ENCODE results near the gene PLEKHB2.
A peak's percentile ranks its signal among the peaks of the same experiment; 100 is the strongest.
"Not testable (repeated sequence)": the region's sequence is repeated elsewhere in the genome, so short reads cannot be mapped to it uniquely, and the experiment has no call there.

PLEKHB2 gene

DNA sequence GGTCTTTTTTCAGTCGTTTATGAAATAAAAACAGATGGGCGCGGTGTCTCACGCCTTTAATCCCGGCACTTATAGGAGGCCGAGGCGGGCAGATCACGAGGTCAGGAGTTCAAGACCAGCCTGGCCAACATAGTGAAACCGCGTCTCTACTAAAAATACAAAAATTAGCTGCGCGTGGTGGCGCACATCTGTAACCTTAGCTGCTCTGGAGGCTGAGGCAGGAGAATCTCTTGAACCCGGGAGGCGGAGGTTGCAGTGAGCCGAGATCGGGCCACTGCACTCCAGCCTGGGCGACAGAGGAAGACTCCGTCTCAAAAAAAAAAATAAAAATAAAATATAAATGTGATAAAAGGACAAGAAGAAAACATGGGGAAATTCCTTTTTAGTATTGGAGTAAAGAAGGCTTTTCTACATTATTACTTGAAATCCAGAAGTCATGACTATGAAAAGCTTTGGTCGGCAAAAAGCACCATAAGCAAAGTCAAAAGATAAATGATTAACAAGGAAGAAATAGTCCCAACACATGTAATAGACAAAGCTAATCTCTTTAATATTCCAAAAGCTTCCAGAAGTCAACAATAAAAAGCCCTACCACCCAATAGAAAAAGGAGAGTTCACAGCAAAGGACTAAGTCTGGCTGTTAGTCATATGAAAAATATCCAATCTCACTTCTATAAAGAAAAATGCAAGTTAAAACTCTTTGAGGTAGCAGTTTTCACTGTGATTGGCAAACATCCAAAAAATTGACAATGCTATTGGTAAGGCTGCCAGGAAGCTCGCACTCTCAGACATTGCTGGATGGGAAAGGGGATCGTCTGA lies 10.5 kb upstream of the PLEKHB2 start:
- no peak for DNase-seq

DNA sequence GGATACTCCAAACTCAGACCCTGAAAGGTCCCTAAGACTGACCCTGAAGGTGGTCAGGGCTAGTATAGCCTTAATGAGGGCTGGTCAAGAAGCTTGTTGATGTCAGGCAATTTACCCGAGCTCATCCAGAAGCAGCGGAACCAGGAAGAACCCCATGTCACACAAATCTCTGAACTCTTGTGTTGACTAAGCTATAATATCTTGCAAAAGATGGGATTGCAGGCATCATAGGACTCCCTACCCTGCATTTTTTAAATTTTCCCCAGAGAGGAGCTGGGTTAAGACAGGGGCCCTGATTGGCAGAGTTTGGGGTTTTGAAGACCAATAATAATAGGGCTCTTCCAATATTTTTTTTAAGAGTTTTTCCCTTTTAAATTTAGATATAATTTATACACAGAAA lies 2.0 kb upstream of the PLEKHB2 start:
- no peak for DNase-seq

DNA sequence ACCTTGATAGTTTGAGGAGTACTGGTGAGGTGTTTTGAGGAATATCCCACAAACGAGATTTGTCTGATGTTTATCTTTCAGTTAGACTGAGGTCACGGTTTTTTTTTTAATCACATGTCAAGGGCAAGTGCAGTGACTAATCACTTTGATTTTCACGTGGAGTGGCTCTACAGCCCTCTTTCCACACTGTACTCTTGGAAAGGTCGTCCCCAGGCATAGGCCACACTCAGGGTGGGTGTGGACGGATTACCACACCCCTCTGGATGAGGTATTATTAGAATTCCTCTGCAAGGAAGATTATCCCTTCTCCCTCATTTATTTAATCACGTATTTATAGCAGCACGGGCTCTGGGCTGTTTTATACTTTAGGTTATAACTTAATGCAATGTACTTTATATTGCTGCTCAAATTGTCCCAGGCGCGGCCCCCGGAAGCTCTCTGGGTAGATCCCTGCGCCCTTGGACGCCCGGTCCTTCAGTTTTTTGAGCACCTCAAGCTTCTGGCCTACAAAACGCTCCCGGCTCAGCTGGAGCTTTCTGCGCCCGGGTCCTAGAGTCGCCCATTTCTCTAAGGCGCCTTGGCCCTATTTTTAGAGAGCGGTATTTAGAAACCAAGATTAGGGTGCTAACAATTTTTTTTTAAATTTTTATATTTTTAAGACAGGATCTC lies 515 bp upstream of the PLEKHB2 start:
- DNase-seq: peak in 1 of 2 experiments; percentile 63

DNA sequence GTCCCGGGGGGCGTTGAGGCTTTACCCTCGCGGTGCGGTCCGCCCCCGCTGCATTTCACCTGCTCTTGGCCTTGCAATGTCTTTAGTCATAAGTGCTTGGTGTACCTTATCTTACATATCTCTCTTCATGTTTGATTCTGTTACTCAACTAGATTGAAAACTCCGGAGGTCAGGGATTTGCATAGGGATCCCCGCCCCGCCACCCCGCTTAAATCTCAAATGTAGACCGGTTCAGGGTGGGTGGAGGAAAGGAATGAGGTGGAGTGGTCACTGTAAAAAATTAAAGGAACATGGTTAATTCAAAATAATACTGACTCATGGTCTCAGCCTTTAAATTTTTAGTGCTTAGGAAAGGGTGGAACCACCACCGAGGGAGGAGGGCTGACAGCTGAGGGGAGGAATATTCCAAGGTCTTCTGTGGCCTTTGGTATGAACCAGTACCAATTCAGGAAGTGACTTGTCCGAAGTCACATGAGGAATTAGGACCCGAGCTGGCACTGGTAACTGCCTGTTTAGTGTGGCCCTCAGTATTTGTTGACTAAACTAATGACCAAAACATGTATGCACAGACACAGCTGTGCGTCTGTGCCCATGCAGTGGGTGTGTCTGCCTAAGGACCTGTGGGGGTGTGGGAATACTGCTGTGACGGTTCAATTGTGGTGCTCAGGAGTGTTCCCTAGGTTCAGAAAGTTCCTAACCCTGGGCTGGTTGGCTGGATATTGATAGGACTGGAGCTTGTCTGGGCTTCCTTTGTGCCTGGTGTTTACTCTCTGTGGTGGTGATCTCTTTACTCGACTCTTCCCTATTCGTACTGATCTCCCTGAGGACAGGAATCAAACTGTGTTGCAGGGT lies 1.0 kb downstream of the PLEKHB2 start:
- no peak for DNase-seq

DNA sequence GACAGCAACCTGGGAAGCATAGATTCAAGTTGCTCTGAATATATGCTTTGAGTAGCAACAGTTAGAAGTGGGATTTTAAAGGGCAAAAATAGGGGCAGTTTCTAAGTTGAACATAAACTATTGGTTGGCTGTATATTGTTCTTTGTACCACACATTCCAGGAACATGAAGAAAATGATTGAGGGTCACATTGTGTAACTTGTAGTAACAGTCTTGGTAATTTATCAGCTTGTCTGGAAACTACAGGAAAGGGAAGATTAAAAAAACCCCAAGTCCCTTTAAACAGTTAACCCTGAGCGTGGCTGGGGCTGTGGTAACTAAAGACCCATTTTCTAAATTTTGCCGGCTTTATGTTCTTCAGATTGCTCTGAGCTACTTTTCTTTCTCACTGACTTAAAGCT lies 7.4 kb downstream of the PLEKHB2 start:
- no peak for DNase-seq

DNA sequence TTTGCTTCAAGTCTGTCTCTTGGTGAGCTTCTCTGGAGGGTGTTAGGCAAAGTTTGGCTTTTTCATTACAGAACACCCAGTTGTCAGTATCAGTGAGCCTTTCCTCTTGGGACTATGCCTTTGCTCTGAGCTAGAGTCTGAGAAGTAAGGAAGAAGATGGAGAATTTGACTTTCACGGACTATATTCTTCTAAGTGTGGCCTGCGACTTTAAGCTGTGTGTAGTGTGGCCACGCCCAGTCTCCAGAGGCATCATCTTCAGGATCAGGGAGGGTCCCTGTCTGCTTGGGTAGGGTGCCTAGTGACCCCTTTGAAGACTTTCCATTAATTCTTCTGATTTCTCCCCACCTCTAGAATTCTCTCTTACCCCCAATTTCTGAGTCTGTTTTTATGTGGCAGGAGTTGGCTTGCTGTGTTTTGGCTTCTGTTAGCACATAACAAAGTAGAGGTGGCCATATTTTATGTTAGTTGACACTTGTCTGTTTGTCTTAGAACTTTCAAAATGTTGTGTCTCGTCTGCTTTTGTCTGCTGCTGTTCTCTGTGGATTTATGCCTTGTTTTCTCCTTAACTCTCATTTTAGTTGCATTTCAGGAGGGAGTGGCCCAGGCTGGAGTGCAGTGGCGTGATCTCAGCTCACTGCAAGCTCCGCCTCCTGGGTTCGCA lies 8.6 kb downstream of the PLEKHB2 start:
- DNase-seq: no peak

DNA sequence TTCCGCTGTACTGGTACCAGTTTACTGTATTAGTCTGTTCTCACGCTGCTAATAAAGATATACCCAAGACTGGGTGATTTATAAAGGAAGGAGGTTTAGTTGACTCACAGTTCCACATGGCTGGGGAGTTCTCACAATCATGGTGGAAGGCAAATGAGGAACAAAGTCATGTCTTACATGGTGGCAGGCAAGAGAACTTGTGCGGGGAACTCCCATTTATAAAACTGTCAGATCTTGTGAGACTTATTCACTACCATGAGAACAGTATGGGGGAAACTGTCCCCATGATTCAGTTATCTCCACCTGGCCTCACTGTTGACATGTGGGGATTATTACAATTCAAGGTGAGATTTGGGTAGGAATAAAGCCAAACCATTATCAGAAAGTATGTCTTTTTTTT lies 9.8 kb downstream of the PLEKHB2 start:
- not testable (repeated sequence) for DNase-seq

DNA sequence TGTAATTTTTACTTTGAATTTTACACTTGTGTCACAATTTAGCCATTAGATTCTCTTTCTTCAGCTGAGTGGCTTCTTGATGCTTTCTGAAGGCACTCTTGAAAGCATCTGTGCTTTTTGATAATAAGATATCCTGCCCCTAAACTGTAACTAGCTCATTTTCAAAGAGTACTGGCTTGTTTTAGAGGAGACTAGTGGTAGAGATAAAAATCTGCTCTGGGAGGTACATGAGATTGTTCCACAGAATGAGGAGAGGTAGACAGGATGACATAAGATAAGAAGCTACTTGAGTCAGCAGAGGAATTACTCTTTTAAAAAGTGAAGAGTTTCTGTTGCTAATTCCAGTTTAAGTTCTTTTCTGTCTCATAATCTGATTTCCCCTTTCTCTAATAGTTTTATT lies 10.6 kb downstream of the PLEKHB2 start:
- DNase-seq: no peak

DNA sequence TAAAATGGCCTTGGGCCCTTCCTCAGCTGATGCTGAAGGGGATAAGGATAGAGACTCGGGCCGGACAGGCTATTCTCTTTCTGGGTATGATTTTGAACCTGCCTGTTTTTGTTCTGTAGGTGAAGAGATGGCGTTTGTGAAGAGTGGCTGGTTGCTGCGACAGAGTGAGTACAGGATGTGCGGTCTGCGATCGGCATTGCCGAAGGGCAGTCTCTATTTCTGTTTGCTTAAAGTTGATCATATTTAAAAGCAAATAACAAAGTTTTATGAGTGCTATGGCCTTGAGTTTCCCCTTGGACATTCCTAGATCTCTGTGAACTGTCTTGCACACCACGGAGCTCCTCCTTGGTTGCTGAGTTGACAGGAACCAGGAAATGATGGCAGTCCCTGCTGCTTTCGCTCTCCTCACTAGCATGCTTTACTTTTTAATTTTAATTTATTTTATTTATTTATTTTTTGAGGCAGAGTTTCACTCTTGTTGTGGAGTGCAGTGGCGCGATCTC lies 15.7 kb downstream of the PLEKHB2 start:
- DNase-seq: no peak

DNA sequence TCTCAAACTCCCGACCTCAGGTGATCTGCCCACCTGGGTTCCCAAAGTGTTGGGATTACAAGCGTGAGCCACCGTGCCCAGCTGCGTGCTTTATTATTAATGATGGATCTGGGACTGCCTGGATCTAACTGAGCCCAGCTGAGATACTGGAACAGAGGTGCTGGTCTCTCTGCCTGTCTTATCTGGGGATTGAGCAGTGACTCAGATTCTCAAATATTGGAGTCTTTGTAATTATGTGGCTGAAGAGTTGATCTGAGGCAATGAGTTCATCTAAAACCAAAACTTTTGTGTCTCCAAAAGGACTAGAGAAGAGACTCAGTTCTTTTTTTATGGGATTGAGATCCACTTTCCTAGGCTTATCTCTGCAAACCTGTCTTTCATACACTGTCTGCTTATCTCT lies 16.3 kb downstream of the PLEKHB2 start:
- no peak for DNase-seq

DNA sequence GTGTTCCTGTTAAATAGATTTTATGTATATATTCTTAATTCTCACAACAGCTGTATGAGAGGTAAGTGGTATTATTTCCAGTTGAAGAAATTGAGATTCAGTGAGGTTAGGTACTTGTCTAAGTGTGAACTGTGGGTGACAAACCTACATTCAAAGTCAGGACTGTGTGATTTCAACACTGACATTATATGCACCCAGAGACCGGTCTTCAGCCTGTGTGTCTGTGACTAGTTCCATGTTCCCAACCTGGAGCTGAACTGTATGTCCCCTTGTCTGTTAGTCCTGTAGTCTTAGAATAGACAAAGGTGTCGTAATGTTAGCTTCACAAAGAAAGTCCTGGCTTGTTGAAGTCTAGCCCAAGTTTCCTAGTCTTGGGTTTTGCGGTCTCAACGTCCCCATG lies 17.4 kb downstream of the PLEKHB2 start:
- DNase-seq: no peak

DNA sequence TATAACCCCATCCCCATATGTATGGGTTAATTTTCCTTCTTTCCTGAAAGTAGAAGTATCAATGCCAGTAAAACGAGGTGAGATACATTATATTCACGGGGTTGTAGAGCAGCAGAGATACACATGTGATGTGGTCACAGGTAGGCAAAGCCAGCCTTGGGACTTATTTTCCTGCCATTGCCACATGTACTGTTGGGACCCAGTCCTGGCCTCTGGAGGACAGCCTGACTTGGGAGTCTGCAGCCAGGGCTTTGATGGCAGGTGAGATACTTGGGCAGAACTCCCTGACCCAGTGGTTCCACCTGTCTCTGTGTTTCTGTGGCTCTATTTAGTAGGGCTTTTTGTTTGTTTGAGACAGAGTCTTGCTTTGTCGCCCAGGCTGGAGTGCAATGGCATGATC lies 18.1 kb downstream of the PLEKHB2 start:
- no peak for DNase-seq

DNA sequence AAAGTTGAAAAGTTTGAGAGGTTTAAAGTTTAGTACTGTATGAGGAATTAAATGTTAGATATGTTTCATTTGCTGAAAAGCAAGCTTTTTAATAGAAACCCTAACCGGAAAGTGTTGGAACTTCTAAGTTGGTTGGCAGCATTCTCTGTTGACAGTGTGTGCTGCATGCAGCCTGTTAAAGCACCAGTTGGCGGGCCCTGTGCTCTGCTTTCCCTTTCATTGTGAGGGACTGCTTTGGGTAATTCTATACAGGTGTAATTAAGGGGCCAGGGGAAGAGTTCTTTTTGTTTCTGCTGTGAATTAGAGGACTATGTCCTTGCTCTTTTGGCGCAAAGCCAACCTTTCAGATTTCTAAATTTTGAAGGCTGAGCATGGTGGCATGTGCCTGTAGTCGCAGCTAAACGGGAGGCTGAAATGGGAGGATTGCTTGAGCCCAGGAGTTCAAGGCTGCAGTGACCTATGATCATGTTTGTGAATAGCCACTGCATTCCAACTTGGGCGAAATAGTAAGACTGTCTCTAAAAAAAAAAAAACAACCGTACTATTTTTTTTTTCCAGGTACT lies 20.1 kb downstream of the PLEKHB2 start:
- DNase-seq: no peak

DNA sequence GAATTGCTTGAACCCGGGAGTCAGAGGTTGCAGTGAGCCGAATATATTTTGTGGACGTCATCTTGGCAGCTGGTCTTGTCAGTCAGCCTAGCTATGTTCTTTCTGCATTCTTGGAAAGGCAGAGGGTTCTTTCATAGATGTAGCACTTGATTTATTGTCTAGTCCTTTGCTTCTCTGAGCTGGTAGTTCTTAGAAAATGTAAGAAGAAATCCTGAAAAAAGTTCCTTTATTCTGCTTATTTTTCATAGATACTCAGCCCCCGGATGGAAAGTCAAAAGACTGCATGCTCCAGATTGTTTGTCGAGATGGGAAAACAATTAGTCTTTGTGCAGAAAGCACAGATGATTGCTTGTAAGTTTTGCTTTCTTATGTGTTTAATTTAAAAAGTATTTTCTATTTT lies 21.3 kb downstream of the PLEKHB2 start:
- no peak for DNase-seq

DNA sequence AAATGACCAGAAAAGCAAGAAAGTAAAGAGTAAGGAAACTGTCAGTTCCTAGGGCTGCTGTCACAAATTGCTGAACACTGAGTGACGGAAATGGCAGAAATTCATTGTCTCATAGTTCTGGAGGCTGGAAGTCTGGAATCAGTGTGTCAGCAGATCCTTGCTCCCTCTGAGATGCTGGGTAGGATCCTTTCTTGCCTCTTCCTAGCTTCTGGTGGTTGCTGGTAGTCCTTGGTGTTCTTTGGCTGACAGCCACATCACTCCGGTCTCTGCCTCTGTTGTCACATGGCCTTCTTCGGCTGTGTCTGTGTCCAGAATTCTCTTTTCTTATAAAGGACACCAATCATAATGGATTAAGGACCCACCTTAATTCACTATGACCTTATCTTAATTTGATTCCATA lies 21.9 kb downstream of the PLEKHB2 start:
- no peak for DNase-seq

DNA sequence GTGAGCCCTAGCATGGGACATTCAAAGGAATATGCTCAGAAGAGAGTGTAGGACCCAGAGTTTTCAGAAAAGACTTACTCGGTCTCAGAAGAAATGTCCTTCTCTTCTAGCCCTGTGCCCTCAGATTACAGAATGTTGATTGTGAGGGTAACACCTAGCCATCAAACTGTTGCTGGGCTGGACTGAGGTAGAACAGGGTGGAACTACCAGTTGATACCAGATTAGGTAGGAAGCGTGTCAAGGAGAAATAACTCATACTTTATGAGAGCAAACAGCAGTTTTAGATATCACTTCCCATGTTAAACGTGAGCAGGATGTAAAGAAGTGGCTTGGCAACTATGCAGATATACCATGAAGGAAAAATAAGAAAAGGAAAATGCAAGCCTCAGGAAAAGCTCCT lies 22.8 kb downstream of the PLEKHB2 start:
- no peak for DNase-seq

DNA sequence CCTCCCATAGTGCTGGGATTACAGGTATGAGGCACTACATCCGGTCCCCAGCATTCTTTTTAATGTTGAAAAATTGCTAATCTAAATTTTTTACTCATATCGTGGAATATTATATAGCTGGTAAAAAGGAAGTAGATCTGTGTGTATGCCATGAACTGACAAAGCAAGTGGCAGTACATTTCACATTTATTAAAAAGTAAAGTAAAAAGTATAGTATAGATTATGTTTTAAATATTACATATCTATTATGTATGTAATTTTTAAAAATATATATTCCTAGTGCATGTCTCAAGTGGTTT lies 25.1 kb downstream of the PLEKHB2 start:
- DNase-seq: no peak

DNA sequence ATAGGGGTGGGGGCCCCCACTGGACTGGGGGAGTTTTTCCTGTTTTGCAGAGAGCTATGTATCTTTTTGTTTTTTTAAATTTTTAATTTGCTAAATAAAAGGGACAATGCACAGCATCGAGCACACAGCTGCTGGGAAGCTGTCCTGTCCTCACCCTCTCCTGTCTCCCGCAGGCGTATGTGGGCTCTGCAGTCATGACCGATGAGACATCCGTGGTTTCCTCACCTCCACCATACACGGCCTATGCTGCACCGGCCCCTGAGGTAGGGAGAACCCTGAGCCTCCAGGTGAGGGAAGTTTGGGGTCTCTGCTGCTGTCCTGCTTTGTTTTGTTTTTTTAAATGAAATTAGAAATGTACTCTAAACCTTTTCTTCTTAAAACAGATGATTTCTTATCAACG lies 27.6 kb downstream of the PLEKHB2 start:
- no peak for DNase-seq

DNA sequence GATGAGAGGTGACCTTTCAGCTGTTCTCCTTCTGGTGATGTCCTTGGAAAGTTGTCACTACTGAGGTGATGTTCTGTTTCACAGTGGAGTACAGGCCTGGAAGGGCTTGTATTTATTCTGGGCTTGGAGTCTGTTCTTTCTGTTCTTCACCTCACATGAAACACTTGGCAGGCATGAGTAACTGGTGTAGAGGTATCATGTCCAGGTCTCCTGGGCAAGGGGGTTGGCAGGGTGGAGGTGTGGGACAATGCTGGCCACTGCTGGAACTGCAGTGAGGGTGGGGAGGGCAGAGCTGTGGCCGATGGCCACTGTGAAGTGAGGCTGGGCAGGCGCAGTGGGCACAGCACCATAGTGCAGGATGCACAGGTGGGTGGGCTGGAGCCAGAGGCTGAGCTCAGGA lies 35.4 kb downstream of the PLEKHB2 start:
- no peak for DNase-seq

DNA sequence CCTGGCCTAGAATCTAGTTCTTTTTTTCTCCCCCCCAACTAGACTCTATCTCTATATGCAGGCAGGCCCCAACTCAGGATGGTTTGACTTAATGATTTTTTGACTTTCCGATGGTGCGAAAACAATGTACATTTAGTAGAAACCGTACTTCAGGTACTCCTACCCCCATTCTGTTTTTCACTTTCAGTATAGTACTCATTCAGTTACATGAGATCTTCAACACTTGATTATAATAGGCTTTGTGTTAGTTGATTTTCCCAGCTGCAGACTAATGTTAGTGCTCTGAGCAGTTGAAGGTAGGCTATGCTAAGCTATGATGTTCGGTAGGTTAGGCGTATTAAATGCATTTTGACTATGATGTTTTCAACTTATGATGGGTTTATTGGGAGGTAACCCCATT lies 37.7 kb downstream of the PLEKHB2 start:
- DNase-seq: no peak

DNA sequence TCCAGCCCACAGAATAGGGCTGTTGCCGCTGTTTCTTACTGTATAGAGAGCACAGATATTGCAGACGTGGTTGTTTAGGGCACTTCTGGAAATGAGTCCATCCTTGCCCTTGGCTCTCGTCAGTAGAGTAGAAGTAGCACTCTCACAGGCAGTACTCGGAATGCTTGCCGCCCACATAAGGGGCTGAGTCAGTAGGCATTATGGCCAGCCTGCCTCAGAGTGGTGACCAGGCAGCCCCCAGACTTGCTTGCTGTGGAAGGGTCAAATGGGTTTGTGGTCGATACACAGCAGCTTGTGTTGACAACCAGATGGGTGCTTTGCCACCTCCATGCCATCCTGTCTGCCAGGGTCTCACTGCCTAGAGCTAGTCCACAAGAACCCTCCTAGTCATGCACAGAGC lies 38.7 kb downstream of the PLEKHB2 start:
- no peak for DNase-seq

DNA sequence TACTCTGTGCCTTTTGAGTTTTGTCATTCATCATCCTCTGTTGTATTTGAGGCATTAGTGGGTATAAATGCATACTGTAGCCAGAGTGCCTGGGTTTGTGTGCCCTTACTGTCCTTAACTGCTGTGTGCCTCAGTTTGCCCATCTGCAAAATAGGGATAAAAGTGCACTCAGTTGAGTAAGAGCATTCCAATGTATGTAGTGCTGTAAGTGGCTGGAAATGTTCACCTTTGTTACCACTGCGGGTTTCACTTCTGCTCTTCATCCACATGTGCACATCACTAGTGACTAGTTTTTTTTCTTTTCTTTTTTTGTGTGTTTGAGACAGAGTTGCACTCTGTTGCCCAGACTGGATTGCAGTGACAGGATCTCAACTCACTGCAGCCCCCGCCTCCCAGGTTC lies 39.9 kb downstream of the PLEKHB2 start:
- no peak for DNase-seq

DNA sequence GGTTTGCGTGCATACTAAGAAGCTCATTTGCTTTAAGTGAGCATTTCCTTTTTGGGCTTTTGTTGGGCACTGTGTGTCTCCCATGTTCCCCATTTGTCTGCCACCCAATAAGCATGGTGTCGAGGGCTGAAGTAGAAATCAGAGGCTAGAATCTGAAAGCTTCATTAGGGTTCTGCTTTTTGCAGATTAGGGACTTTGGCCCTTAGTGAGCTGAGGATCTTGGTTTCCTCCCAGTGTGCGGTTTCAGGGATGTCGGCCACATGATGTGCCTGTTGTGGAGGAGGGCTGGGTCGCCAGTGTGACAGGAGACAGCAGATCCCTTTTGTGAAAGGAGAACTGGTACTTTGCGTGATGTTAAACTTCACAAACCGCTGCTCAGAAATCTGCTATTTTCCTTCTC lies 41.1 kb downstream of the PLEKHB2 start:
- no peak for DNase-seq

Measured in NCI-H1930 (cell line).